Upper lobe of left lung (tissue), 6 donors: Measurements from ENCODE around the gene GRK1. TPM values are rescaled to one million over a fixed set of nuclear protein-coding genes. Genes with fewer than 3 reads are reported as not detected.

ENCODE experiments used
- ATAC-seq, 2 donors: fragments of 200-7000 bp; cut with Tn5 transposase; one replicate each; pipeline ENCODE4 v1.9.1; 2022; ENCODE audit warnings: mild to moderate bottlenecking in 2 of 2, moderate library complexity in 2 of 2; ENCODE audit not compliant: low FRiP score in 2 of 2
- DNase-seq, 2 donors: peaks; one replicate each; pipeline ENCODE4 v3.0.0-alpha.2; 2019 to 2020
- H3K27ac ChIP-seq, 4 donors: fragments of 200-600 bp; sonication (generic); one replicate each; pipeline ENCODE4 v1.5.1; 2016 to 2019
- H3K27me3 ChIP-seq, 4 donors: fragments of 200-600 bp; sonication (generic); one replicate each; pipeline ENCODE4 v1.5.1; 2017 to 2019
- H3K36me3 ChIP-seq, 4 donors: fragments of 200-600 bp; sonication (generic); one replicate each; pipeline ENCODE4 v1.5.1; 2016 to 2019
- H3K4me1 ChIP-seq, 4 donors: fragments of 200-600 bp; sonication (generic); one replicate each; pipeline ENCODE4 v1.5.1; 2018 to 2019
- H3K4me3 ChIP-seq, 4 donors: fragments of 200-600 bp; sonication (generic); one replicate each; pipeline ENCODE4 v1.5.1; 2017 to 2019; ENCODE audit warnings: mild to moderate bottlenecking in 2 of 4, moderate library complexity in 1 of 4
- H3K9me3 ChIP-seq, 4 donors: fragments of 200-600 bp; sonication (generic); one replicate each; pipeline ENCODE4 v1.5.1; 2018 to 2019
- CTCF ChIP-seq, 6 experiments: fragments of 450-650 bp in 4 of 6; fragments of 200-600 bp in 2 of 6; sonication (generic) in 2 of 6; IDR thresholded peaks; one replicate each; pipeline ENCODE4 v1.5.1; 2016 to 2019; ENCODE audit warnings: antibody characterized with exemption in 6 of 6
- EP300 ChIP-seq, 4 donors: sonication (generic); formaldehyde crosslinking; IDR thresholded peaks; one replicate each; pipeline ENCODE4 v1.5.1; 2017; ENCODE audit warnings: antibody characterized with exemption in 4 of 4, control low read depth in 2 of 4
- POLR2A ChIP-seq, 4 donors: fragments of 450-650 bp; IDR thresholded peaks; one replicate each; pipeline ENCODE4 v1.5.1; 2016 to 2017; ENCODE audit warnings: antibody characterized with exemption in 4 of 4, mild to moderate bottlenecking in 2 of 4
- POLR2AphosphoS5 ChIP-seq, 2 donors: sonication (generic); formaldehyde crosslinking; IDR thresholded peaks; one replicate each; pipeline ENCODE4 v1.5.1; 2017; ENCODE audit warnings: antibody characterized with exemption in 2 of 2
- WGBS, 2 donors: methylation state at CpG; one replicate each; pipeline ENCODE4 v1.1.5; 2017 to 2018; 5-methylcytosine and 5-hydroxymethylcytosine counted together
- total RNA-seq, 6 donors: library from RNA; depleted of rRNA in 4 of 6; stranded (reverse); fragments of >200 nt in 4 of 6; gene quantifications; one replicate each; pipeline versions ENCODE4 v1.1.0 to v1.2.1, GENCODE V29; 2016 to 2021
- donor health status: DM: no; HTN: no; CAD: no; lungs with moderate emphysema.
- donor health status: DM: no; HTN: yes; CAD: no; lungs with severe emphysema.

GRK1 gene
- total RNA-seq, 6 donors from 2014 or later = 0.15 to 5.2 TPM; not detected in 4

- Histone ChIP-seq H3K9me3 (no peaks in the 10 kb centered on the region), H3K27me3 (no peaks in the 10 kb centered on the region), H3K4me3 (no peak overlapping the region), H3K36me3 (no peaks in the 10 kb centered on the region), H3K4me1 (peaks cover 0 to 2% (median under 1%) of the 10 kb centered on the region in 4 donors), H3K27ac (no peak overlapping the region)
- DNase-seq (no peak), ATAC-seq (no peak)
- WGBS, 2 donors = 79% methylated on average over 5 to 11 of the region's 11 CpGs
- TF ChIP-seq EP300 (IDR thresholded peaks at IDR 0.05) (no peak), POLR2AphosphoS5 (IDR thresholded peaks at IDR 0.05) (no peak)
Measured at GRCh38 chr13:113753171-113753570, 86.2 kb downstream of the GRK1 start.

GRCh38 chr13:113754242-113754641 lies 87.2 kb downstream of the GRK1 start:
- H3K4me3 ChIP-seq = no peak overlapping the region
- no peak for DNase-seq
- H3K27me3 ChIP-seq = no peaks in the 10 kb centered on the region
- H3K4me1 ChIP-seq = peaks cover under 1 to 10% (median 7%) of the 10 kb centered on the region in 4 donors
- H3K27ac ChIP-seq = no peak overlapping the region
- no peaks in the 10 kb centered on the region for H3K9me3 ChIP-seq
- no peaks in the 10 kb centered on the region for H3K36me3 ChIP-seq
- WGBS, 2 donors = 51 to 71% methylated on average over 5 to 7 of the region's 7 CpGs
- no peak for ATAC-seq
- TF ChIP-seq EP300 (IDR thresholded peaks at IDR 0.05) = no peak
- TF ChIP-seq POLR2A (IDR thresholded peaks at IDR 0.05) = no peak
- no peak for TF ChIP-seq POLR2AphosphoS5 (IDR thresholded peaks at IDR 0.05)
- no peak for TF ChIP-seq CTCF (IDR thresholded peaks at IDR 0.05)

- Histone ChIP-seq H3K27ac (no peak overlapping the region), H3K4me1 (peaks cover 5 to 15% (median 7%) of the 10 kb centered on the region in 4 donors), H3K36me3 (no peaks in the 10 kb centered on the region), H3K4me3 (no peak overlapping the region), H3K27me3 (no peaks in the 10 kb centered on the region), H3K9me3 (no peaks in the 10 kb centered on the region)
- 82 to 84% methylated on average over 15 of the region's 15 CpGs for WGBS, 2 donors
- TF ChIP-seq POLR2A (IDR thresholded peaks at IDR 0.05) = no peak
- TF ChIP-seq POLR2AphosphoS5 (IDR thresholded peaks at IDR 0.05) = no peak
- no peak for TF ChIP-seq EP300 (IDR thresholded peaks at IDR 0.05)
- TF ChIP-seq CTCF (IDR thresholded peaks at IDR 0.05) = no peak
- DNase-seq = no peak
- no peak for ATAC-seq
Measured at GRCh38 chr13:113754691-113755090, 87.7 kb downstream of the GRK1 start.

GRCh38 chr13:113756441-113757097 lies 89.5 kb downstream of the GRK1 start:
- Histone ChIP-seq H3K27me3 (no peaks in the 10 kb centered on the region), H3K27ac (no peak overlapping the region), H3K4me1 (peaks cover 8 to 18% (median 13%) of the 10 kb centered on the region in 4 donors), H3K9me3 (no peaks in the 10 kb centered on the region), H3K4me3 (no peak overlapping the region), H3K36me3 (no peaks in the 10 kb centered on the region)
- 86 to 89% methylated on average over 20 of the region's 20 CpGs for WGBS, 2 donors
- ATAC-seq (no peak), DNase-seq (no peak)
- TF ChIP-seq EP300 (IDR thresholded peaks at IDR 0.05) (no peak), POLR2AphosphoS5 (IDR thresholded peaks at IDR 0.05) (no peak), POLR2A (IDR thresholded peaks at IDR 0.05) (no peak), CTCF (IDR thresholded peaks at IDR 0.05) (no peak)

- peak within 1 kb of the TSS; percentile 80 to 92 (median 90) for H3K27ac ChIP-seq
- 2 to 3% methylated on average over 46 to 73 of the region's 80 CpGs for WGBS, 2 donors
Measured at GRCh38 chr13:113758651-113759524, 91.9 kb downstream of the GRK1 start, which contains the start of gene TMEM255B. TSS of gene TMEM255B (plus strand) at chr13:113759226. CDS start at chr13:113759270, 44 bp downstream.

More at GRCh38 chr13:113758651-113759524, 91.9 kb downstream of the GRK1 start, which contains the start of gene TMEM255B:
- no peaks in the 10 kb centered on the region for H3K27me3 ChIP-seq
- H3K36me3 ChIP-seq = no peaks in the 10 kb centered on the region
- peak within 1 kb of the TSS; percentile 75 to 88 (median 80) for H3K4me3 ChIP-seq
- DNase-seq (peak; percentile 88 to 98), ATAC-seq (peak; percentile 93 to 98)
- TF ChIP-seq EP300 (IDR thresholded peaks at IDR 0.05) (no peak), CTCF (IDR thresholded peaks at IDR 0.05) (peak in 5 of 6 experiments; percentile 31 to 58 (median 42)), POLR2AphosphoS5 (IDR thresholded peaks at IDR 0.05) (peak in 1 of 2 donors; percentile 19), POLR2A (IDR thresholded peaks at IDR 0.05) (peak in 3 of 4 donors; percentile 3 to 63 (median 29))
- H3K4me1 ChIP-seq = peaks cover 8 to 18% (median 13%) of the 10 kb centered on the region in 4 donors
- no peaks in the 10 kb centered on the region for H3K9me3 ChIP-seq
